Smooth muscle cell (in vitro differentiated cells): ENCODE results near the gene EXOSC10. TPM values are rescaled to one million over a fixed set of nuclear protein-coding genes. Genes with fewer than 3 reads are reported as not detected.
A peak's percentile ranks its signal among the peaks of the same experiment; 100 is the strongest.

Experiments used
- DNase-seq: peaks from one replicate; lab custom pipeline; 2025; ENCODE audit not compliant: unreplicated experiment; lab: John Stamatoyannopoulos, UW
- H2AFZ ChIP-seq: fragments of 200-600 bp; sonication (generic); 2 replicates; pipeline ENCODE4 v1.6.0; 2016; ENCODE audit warnings: antibody characterized with exemption, low read depth, mild to moderate bottlenecking
- H3F3A ChIP-seq: fragments of 200-600 bp; sonication (generic); 2 replicates; pipeline ENCODE4 v1.6.0; 2017; ENCODE audit warnings: antibody characterized with exemption, low read depth
- H3K27ac ChIP-seq: fragments of 200-600 bp; sonication (generic); 2 replicates; pipeline ENCODE4 v1.5.1; 2016; ENCODE audit warnings: low read depth, mild to moderate bottlenecking
- H3K27me3 ChIP-seq: fragments of 200-600 bp; sonication (generic); 2 replicates; pipeline ENCODE4 v1.6.1; 2016; ENCODE audit warnings: low read depth, mild to moderate bottlenecking
- H3K36me3 ChIP-seq: fragments of 200-600 bp; sonication (generic); 2 replicates; pipeline ENCODE4 v1.5.1; 2016; ENCODE audit warnings: low read depth
- H3K4me1 ChIP-seq: fragments of 200-600 bp; sonication (generic); 2 replicates; pipeline ENCODE4 v1.5.1; 2016; ENCODE audit warnings: low read depth
- H3K4me2 ChIP-seq: fragments of 200-600 bp; sonication (generic); 2 replicates; pipeline ENCODE4 v1.6.0; 2016; ENCODE audit warnings: mild to moderate bottlenecking
- H3K4me3 ChIP-seq: fragments of 200-600 bp; sonication (generic); 2 replicates; pipeline ENCODE4 v1.5.1; 2016; ENCODE audit warnings: mild to moderate bottlenecking
- H3K79me2 ChIP-seq: fragments of 200-600 bp; sonication (generic); 2 replicates; pipeline ENCODE4 v1.6.0; 2016; ENCODE audit warnings: low read depth, mild to moderate bottlenecking
- H3K9ac ChIP-seq: fragments of 200-600 bp; sonication (generic); 2 replicates; pipeline ENCODE4 v1.6.0; 2016; ENCODE audit warnings: low read depth
- H3K9me3 ChIP-seq: fragments of 200-600 bp; sonication (generic); replicated peaks from 2 replicates; pipeline ENCODE4 v1.5.1; 2016; ENCODE audit warnings: low read depth
- H4K20me1 ChIP-seq: fragments of 200-600 bp; sonication (generic); 2 replicates; pipeline ENCODE4 v1.6.0; 2016; ENCODE audit warnings: low read depth
- CTCF ChIP-seq: fragments of 200-600 bp; sonication (generic); IDR thresholded peaks from 2 replicates; pipeline ENCODE4 v1.5.1; 2017; ENCODE audit warnings: borderline replicate concordance, mild to moderate bottlenecking, antibody characterized with exemption; ENCODE audit not compliant: insufficient read depth, poor library complexity, severe bottlenecking
- WGBS: methylation state at CpG from one replicate; pipeline ENCODE4 v1.1.7; 2016; ENCODE audit warnings: low lambda C conversion rate; 5-methylcytosine and 5-hydroxymethylcytosine counted together
- polyA plus RNA-seq: library from polyadenylated mRNA; unstranded; fragments of >200 nt; fragmentation: Nextera tagmentation; extraction: Ambion mirVana; gene quantifications from 2 replicates; pipeline ENCODE4 v1.2.1, GENCODE V29; 2016
- total RNA-seq: library from RNA; depleted of rRNA; stranded (reverse); fragments of >200 nt; gene quantifications from 2 replicates; pipeline ENCODE4 v1.2.3, GENCODE V29; 2014

The EXOSC10 gene
- total and polyA plus RNA-seq, 2 experiments from 2014 or later, result 49.2 to 59.9 TPM

GRCh38 chr1:11061652-11062365, 37.9 kb downstream of the EXOSC10 start:
- H3K27me3 ChIP-seq, result no peaks in the 10 kb centered on the region
- peaks cover 5% of the 10 kb centered on the region for H3K36me3 ChIP-seq
- H4K20me1 ChIP-seq, result no peaks in the 10 kb centered on the region
- H3K27ac ChIP-seq, result no peak overlapping the region
- 94% methylated on average over 5 of the region's 5 CpGs for whole genome bisulfite sequencing
- peaks cover 12% of the 10 kb centered on the region for H3K4me1 ChIP-seq
- H3K9me3 ChIP-seq, result no peaks in the 10 kb centered on the region
- peaks cover 26% of the 10 kb centered on the region for H3K79me2 ChIP-seq
- H2AFZ ChIP-seq, result no peak overlapping the region
- no peak for DNase-seq
- H3K4me3 ChIP-seq, result no peak overlapping the region
- TF ChIP-seq CTCF, result no peak
- H3F3A ChIP-seq, result peaks cover 9% of the 10 kb centered on the region
- no peak overlapping the region for H3K4me2 ChIP-seq
- no peak overlapping the region for H3K9ac ChIP-seq

- Histone ChIP-seq H3K4me3 (peak within 1 kb of the TSS; percentile 91), H3K79me2 (peaks cover 26% of the 10 kb centered on the region), H3K27ac (peak within 1 kb of the TSS; percentile 14), H4K20me1 (no peaks in the 10 kb centered on the region), H3K4me2 (peak within 1 kb of the TSS; percentile 99), H3K27me3 (no peaks in the 10 kb centered on the region), H3K4me1 (peaks cover 12% of the 10 kb centered on the region), H3K9me3 (no peaks in the 10 kb centered on the region), H3K9ac (peak within 1 kb of the TSS; percentile 62), H2AFZ (peak within 1 kb of the TSS; percentile 81), H3F3A (peaks cover 9% of the 10 kb centered on the region), H3K36me3 (no peaks in the 10 kb centered on the region)
- peak; percentile 18 for TF ChIP-seq CTCF
- WGBS, result under 1% methylated on average over 34 of the region's 83 CpGs
- peak; percentile 61 for DNase-seq
Observed at GRCh38 chr1:11059968-11060830, 39.5 kb downstream of the EXOSC10 start, which contains the start of gene SRM. Gene SRM (minus strand): TSS chr1:11060018. CDS start chr1:11059943, 75 bp downstream.

DNA sequence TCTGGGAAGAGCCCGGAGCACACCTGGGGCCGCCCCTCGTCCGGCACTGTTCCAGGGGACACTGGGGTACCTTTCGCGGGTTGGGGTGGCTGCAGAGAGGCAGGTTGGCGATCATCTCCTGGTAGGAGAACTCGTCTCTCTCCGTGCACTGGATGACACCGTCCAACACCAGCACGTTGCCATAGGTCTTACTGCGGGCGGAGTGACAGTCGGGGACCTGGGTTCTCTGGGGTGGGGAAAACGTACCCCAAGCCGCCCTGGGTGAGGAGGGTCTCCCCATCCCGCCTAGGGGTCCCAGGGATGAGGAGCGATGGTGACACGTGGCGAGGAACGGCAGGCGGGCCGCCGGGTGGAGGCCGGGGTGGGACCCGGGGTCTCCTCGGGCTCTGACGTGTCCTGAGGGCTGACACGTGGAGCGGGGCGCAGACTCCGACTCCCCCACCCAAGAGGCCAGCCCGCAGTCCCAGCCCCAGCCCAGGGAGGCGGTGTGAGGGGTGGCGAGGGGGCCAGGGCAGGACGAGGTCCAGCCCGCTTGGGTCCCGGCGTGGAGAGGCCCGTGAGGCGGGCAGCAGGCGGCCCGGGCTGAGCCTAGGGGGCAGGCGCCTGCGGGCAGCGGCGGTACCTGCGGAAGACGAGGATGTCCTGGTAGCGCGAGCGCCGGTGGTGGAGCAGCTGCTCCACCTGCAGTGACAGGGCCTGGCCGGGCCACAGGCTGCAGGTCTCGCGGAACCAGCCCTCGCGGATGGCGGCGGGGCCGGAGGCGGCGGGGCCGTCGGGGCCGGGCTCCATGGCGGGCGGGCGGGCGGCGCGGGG, 40.3 kb downstream of the EXOSC10 start:
- Histone ChIP-seq H3K79me2 (peaks cover 26% of the 10 kb centered on the region), H3F3A (peaks cover 9% of the 10 kb centered on the region), H3K9me3 (no peaks in the 10 kb centered on the region), H3K9ac (peak overlapping the region; percentile 62), H3K27ac (no peak overlapping the region), H2AFZ (peak overlapping the region; percentile 81), H3K27me3 (no peaks in the 10 kb centered on the region), H3K4me3 (peak overlapping the region; percentile 91), H4K20me1 (no peaks in the 10 kb centered on the region), H3K4me2 (peak overlapping the region; percentile 99), H3K4me1 (peaks cover 12% of the 10 kb centered on the region), H3K36me3 (no peaks in the 10 kb centered on the region)
- TF ChIP-seq CTCF, result no peak
- no peak for DNase-seq
- WGBS, result 2% methylated on average over 45 of the region's 72 CpGs
